B cell (primary cell): Measurements from ENCODE around the gene PRKAG2. TPM values are rescaled to one million over a fixed set of nuclear protein-coding genes. Genes with fewer than 3 reads are reported as not detected.

Experiments used
- ATAC-seq: fragments of 200-7000 bp; cut with Tn5 transposase; one replicate; pipeline ENCODE4 v1.10.0; 2021; ENCODE audit warnings: low read depth, mild to moderate bottlenecking, moderate number of reproducible peaks, moderate library complexity
- CTCF ChIA-PET: fragments of 350-600 bp; sonication (Branson Sonifier 250); formaldehyde crosslinking; loops from one replicate; lab custom pipeline; 2021; ENCODE audit warnings: antibody characterized with exemption, inconsistent platforms; lab: Charles Lee
- POLR2A ChIA-PET: fragments of 350-600 bp; sonication (Branson Sonifier 250); formaldehyde crosslinking; loops from one replicate; lab custom pipeline; 2021; ENCODE audit warnings: antibody characterized with exemption; lab: Charles Lee
- DNase-seq: peaks from one replicate; pipeline ENCODE4 v3.0.0; 2013
- H2AFZ ChIP-seq: 2 replicates; pipeline ENCODE4 v1.6.1; 2012; ENCODE audit warnings: mild to moderate bottlenecking, low read depth, low read length; ENCODE audit not compliant: insufficient read depth, poor library complexity, severe bottlenecking
- H3K27ac ChIP-seq, 2 donors: 1 replicate in 1 of 2; 2 replicates in 1 of 2; pipeline ENCODE4 v1.5.1; 2012 to 2013; ENCODE audit warnings: low read length in 2 of 2, mild to moderate bottlenecking in 2 of 2, moderate library complexity in 1 of 2
- H3K27me3 ChIP-seq, 4 experiments: fragments of 200-600 bp in 1 of 4; sonication (generic) in 1 of 4; replicated peaks in 1 of 4; 1 replicate in 2 of 4; 2 replicates in 2 of 4; pipeline versions ENCODE4 v1.6.1 to v1.7.0; 2013 to 2016; ENCODE audit warnings: low read length in 3 of 4, mild to moderate bottlenecking in 2 of 4, mixed read lengths in 1 of 4, moderate library complexity in 1 of 4; ENCODE audit not compliant: insufficient read depth in 4 of 4, control insufficient read depth in 3 of 4; ENCODE audit errors: control extremely low read depth in 1 of 4
- H3K36me3 ChIP-seq, 2 experiments: replicated peaks in 1 of 2; 1 replicate in 1 of 2; 2 replicates in 1 of 2; pipeline versions ENCODE4 v1.6.1 to v1.7.1; 2013; ENCODE audit warnings: low read length in 1 of 2; ENCODE audit not compliant: insufficient read depth in 2 of 2, control insufficient read depth in 1 of 2; ENCODE audit errors: control extremely low read depth in 1 of 2, extremely low read depth in 1 of 2
- H3K4me1 ChIP-seq, 2 donors: fragments of 200-600 bp in 1 of 2; sonication (generic) in 1 of 2; 1 replicate in 1 of 2; 2 replicates in 1 of 2; pipeline versions ENCODE4 v1.5.1 to v1.6.1; 2013 to 2017; ENCODE audit warnings: low read length in 2 of 2; ENCODE audit not compliant: control insufficient read depth in 2 of 2, insufficient read depth in 2 of 2
- H3K4me2 ChIP-seq: replicated peaks from 2 replicates; pipeline ENCODE3; 2012; ENCODE audit warnings: mild to moderate bottlenecking, low read depth, low read length; ENCODE audit not compliant: poor library complexity, severe bottlenecking
- H3K4me3 ChIP-seq, 5 experiments: fragments of 200-600 bp in 1 of 5; sonication (generic) in 1 of 5; 1 replicate in 3 of 5; 2 replicates in 2 of 5; pipeline versions ENCODE4 v1.5.1 to v1.7.0; 2011 to 2016; ENCODE audit warnings: low read length in 4 of 5, mild to moderate bottlenecking in 4 of 5, low read depth in 2 of 5, control low read depth in 1 of 5, moderate library complexity in 1 of 5; ENCODE audit not compliant: insufficient read depth in 1 of 5; ENCODE audit errors: control extremely low read depth in 1 of 5, extremely low read depth in 1 of 5
- H3K79me2 ChIP-seq: fragments of 200-600 bp; sonication (generic); one replicate; pipeline ENCODE4 v1.6.0; 2016; ENCODE audit warnings: low read length; ENCODE audit not compliant: control insufficient read depth, insufficient read depth
- H3K9ac ChIP-seq: fragments of 200-600 bp; sonication (generic); 2 replicates; pipeline ENCODE4 v1.6.1; 2017; ENCODE audit warnings: mild to moderate bottlenecking, low read length, moderate library complexity
- H3K9me3 ChIP-seq, 3 donors: one replicate each; pipeline versions ENCODE4 v1.6.1 to v1.7.1; 2013; ENCODE audit warnings: low read length in 2 of 3; ENCODE audit not compliant: control insufficient read depth in 2 of 3, insufficient read depth in 1 of 3; ENCODE audit errors: control extremely low read depth in 1 of 3
- H4K20me1 ChIP-seq: 2 replicates; pipeline ENCODE4 v1.6.0; 2012; ENCODE audit warnings: mild to moderate bottlenecking, low read length; ENCODE audit not compliant: insufficient read depth, control insufficient read depth, poor library complexity, severe bottlenecking
- H3K27ac Mint-ChIP-seq: one replicate; pipeline ENCODE4 v1.8.0; 2021; ENCODE audit warnings: mixed read lengths
- H3K27me3 Mint-ChIP-seq: one replicate; pipeline ENCODE4 v1.8.0; 2021; ENCODE audit warnings: mixed read lengths
- H3K4me1 Mint-ChIP-seq: one replicate; pipeline ENCODE4 v1.8.0; 2021; ENCODE audit warnings: mixed read lengths
- H3K4me3 Mint-ChIP-seq: one replicate; pipeline ENCODE4 v1.8.0; 2021; ENCODE audit warnings: mixed read lengths
- H3K9me3 Mint-ChIP-seq: one replicate; pipeline ENCODE4 v1.8.0; 2022; ENCODE audit warnings: mixed read lengths; ENCODE audit not compliant: insufficient read depth
- CTCF ChIP-seq: fragments of 200-600 bp; IDR thresholded peaks from one replicate; pipeline ENCODE4 v1.8.0; 2022; ENCODE audit warnings: antibody characterized with exemption, mild to moderate bottlenecking
- EZH2 ChIP-seq: IDR thresholded peaks from 2 replicates; pipeline ENCODE4 v1.6.1; 2012; ENCODE audit warnings: borderline replicate concordance, low read depth, mild to moderate bottlenecking, moderate library complexity, low read length; ENCODE audit not compliant: insufficient read depth, poor library complexity, severe bottlenecking
- WGBS: methylation state at CpG from one replicate; pipeline ENCODE4 v1.1.5; 2013; ENCODE audit warnings: missing lambda C conversion rate; ENCODE audit not compliant: insufficient coverage; 5-methylcytosine and 5-hydroxymethylcytosine counted together
- intact Hi-C: fragments of 100-400 bp; cut with micrococcal nuclease; formaldehyde crosslinking; loops from one replicate; pipeline ENCODE4 v1.10.0; 2022
- polyA plus RNA-seq: library from polyadenylated mRNA; depleted of rRNA; stranded (reverse); fragments of >200 nt; gene quantifications from 2 replicates; pipeline ENCODE4 v1.2.3, GENCODE V29; 2012
- total RNA-seq, 2 donors: library from RNA; stranded (reverse); fragments of 120-200 nt in 1 of 2; gene quantifications; 1 replicate in 1 of 2; 2 replicates in 1 of 2; pipeline versions ENCODE4 v1.2.3 to v1.2.4, GENCODE V29; 2013 to 2022

Gene PRKAG2
- total and polyA plus RNA-seq, 2 donors (not counting 1 experiment from before 2014, with no cell fraction given): 22.1 to 56.3 TPM

DNA sequence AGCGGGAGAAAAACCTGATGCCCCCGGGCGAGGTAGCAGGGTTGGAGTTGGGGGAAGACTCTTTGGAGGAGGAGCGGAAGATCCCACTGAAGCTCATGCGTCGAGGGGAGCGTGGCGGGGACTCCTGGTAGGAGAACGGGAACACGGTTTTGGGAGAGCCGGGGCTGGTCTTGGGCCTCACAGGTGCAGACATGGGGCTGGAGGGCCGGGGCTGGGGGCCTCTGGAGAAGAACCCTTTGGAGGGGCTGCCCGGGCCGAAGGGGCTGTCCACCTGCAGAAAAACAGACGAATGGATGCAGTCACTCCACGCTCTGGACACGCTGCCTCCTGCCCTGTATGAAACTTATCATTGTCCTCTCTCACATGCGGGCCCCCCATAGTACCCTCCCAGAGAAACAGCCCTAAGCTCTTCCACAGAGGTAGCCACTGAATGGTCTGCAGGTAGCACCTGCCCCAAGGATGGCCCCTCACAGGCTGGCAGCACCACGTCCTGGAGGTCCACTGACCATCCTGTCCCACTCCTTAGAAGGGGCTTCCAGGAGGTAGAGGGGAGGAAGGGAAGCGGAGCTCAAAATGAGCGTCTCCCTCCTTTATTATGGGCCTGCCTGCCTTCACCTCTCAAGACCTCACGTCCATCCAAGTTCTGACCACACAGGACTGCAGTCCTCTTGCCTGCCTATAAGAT lies 95.6 kb downstream of the PRKAG2 start:
- Histone ChIP-seq H4K20me1 (peaks cover 24% of the 10 kb centered on the region), H3K79me2 (peaks cover 7% of the 10 kb centered on the region), H3K36me3 (peaks cover 0 to 27% of the 10 kb centered on the region in 2 experiments), H3K4me3 (no peak overlapping the region), H3K27me3 (no peaks in the 10 kb centered on the region), H3K27ac (no peak overlapping the region), H3K9ac (no peak overlapping the region), H3K4me2 (no peak overlapping the region), H2AFZ (no peak overlapping the region), H3K4me1 (peaks cover 8 to 13% of the 10 kb centered on the region in 2 donors), H3K9me3 (peaks cover 0 to 8% (median 0%) of the 10 kb centered on the region in 3 donors)
- no peak for DNase-seq
- no peak overlapping the region for H3K4me3 Mint-ChIP-seq
- ChIA-PET CTCF (interaction anchor here (0.6 to 4.2 kb wide), 10 partner anchors 9 to 393 kb away, joined by 3 to 29 read pairs (median 4); no protein-coding TSS in a partner anchor), POLR2A (no interaction called here)
- no peak for TF ChIP-seq CTCF
- no peak for TF ChIP-seq EZH2
- 96% methylated on average over 19 of the region's 22 CpGs for WGBS
- H3K27me3 Mint-ChIP-seq: no peaks in the 10 kb centered on the region
- no peak for ATAC-seq
- H3K9me3 Mint-ChIP-seq: no peaks in the 10 kb centered on the region
- H3K27ac Mint-ChIP-seq: no peak overlapping the region
- intact Hi-C loops: loop anchor here (10.0 kb wide), 1 partner anchor 1043 kb away; no protein-coding TSS in a partner anchor
- peaks cover 8% of the 10 kb centered on the region for H3K4me1 Mint-ChIP-seq

- no peak overlapping the region for H3K27ac Mint-ChIP-seq
- no peaks in the 10 kb centered on the region for H3K9me3 Mint-ChIP-seq
- WGBS: 83% methylated on average over 3 of the region's 3 CpGs
- Histone ChIP-seq H3K4me3 (no peak overlapping the region), H3K4me2 (no peak overlapping the region), H3K36me3 (peaks cover 0 to 24% of the 10 kb centered on the region in 2 experiments), H3K27ac (no peak overlapping the region), H3K4me1 (peaks cover 8 to 13% of the 10 kb centered on the region in 2 donors), H3K79me2 (peaks cover 7% of the 10 kb centered on the region), H3K9me3 (peaks cover 0 to 8% (median 0%) of the 10 kb centered on the region in 3 donors), H3K27me3 (no peaks in the 10 kb centered on the region), H3K9ac (no peak overlapping the region), H2AFZ (no peak overlapping the region), H4K20me1 (peaks cover 20% of the 10 kb centered on the region)
- ChIA-PET POLR2A (no interaction called here), CTCF (interaction anchor here (0.6 to 4.2 kb wide), 5 partner anchors 21 to 394 kb away, joined by 3 to 26 read pairs (median 4); no protein-coding TSS in a partner anchor)
- no peak for DNase-seq
- H3K4me3 Mint-ChIP-seq: no peak overlapping the region
- no peak for ATAC-seq
- H3K4me1 Mint-ChIP-seq: peaks cover 8% of the 10 kb centered on the region
- intact Hi-C loops: loop anchor here (10.0 kb wide), 1 partner anchor 1044 kb away; no protein-coding TSS in a partner anchor
- TF ChIP-seq CTCF (no peak), EZH2 (no peak)
- no peaks in the 10 kb centered on the region for H3K27me3 Mint-ChIP-seq
Observed at GRCh38 chr7:151780631-151781030, 96.3 kb downstream of the PRKAG2 start.
